Measurements from ENCODE around the gene SPATA1. TPM values are rescaled to one million over a fixed set of nuclear protein-coding genes. Genes with fewer than 3 reads are reported as not detected.
A peak's percentile ranks its signal among the peaks of the same experiment; 100 is the strongest.

SPATA1 gene
- total and polyA plus RNA-seq, 9 of the 15 experiments (the other 6 are each of a cell fraction or from before 2014, with no cell fraction given), result 0.79 to 2.9 (median 1.5) TPM

- 0 out of 2 replicates have a peak, but pooled peaks have one; percentile 8 for TF ChIP-seq PHB (CRISPR knock-in tag; IDR thresholded peaks at IDR 0.05)
- no peak for TF ChIP-seq XRCC5 (IDR thresholded peaks at IDR 0.05; ENCODE audit: low read depth, low read length)
- TF ChIP-seq ZNF324 (CRISPR knock-in tag; IDR thresholded peaks at IDR 0.05), result no peak
- TF ChIP-seq COPS2 (conservative IDR thresholded peaks at IDR 0.05), result no peak
- TF ChIP-seq ARID1B (IDR thresholded peaks at IDR 0.05), result peak; percentile 11; the same call in 1 of the 2 replicates
- peak; percentile 82; the same call in 1 of the 2 replicates for TF ChIP-seq ETS1 (conservative IDR thresholded peaks at IDR 0.05; ENCODE audit: control insufficient read depth, low read depth, low read length)
- TF ChIP-seq KDM5B (IDR thresholded peaks at IDR 0.05; ENCODE audit: insufficient replicate concordance, low read depth, low read length), result peak; percentile 88
- TF ChIP-seq ZNF23 (CRISPR knock-in tag; IDR thresholded peaks at IDR 0.05), result no peak
- peak; percentile 55; the same call in 1 of the 2 replicates for TF ChIP-seq ZBTB33 (CRISPR knock-in tag; IDR thresholded peaks at IDR 0.05)
- TF ChIP-seq EP400 (IDR thresholded peaks at IDR 0.05), result peak; percentile 34; the same call in 1 of the 2 replicates
- TF ChIP-seq, protein P1, sequence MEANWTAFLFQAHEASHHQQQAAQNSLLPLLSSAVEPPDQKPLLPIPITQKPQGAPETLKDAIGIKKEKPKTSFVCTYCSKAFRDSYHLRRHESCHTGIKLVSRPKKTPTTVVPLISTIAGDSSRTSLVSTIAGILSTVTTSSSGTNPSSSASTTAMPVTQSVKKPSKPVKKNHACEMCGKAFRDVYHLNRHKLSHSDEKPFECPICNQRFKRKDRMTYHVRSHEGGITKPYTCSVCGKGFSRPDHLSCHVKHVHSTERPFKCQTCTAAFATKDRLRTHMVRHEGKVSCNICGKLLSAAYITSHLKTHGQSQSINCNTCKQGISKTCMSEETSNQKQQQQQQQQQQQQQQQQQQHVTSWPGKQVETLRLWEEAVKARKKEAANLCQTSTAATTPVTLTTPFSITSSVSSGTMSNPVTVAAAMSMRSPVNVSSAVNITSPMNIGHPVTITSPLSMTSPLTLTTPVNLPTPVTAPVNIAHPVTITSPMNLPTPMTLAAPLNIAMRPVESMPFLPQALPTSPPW (CRISPR knock-in tag; IDR thresholded peaks at IDR 0.05), result peak; percentile 90
- peak; percentile 70 for TF ChIP-seq POLR2H (tag; IDR thresholded peaks at IDR 0.05; ENCODE audit: low read depth)
- TF ChIP-seq ZBTB1 (CRISPR knock-in tag; IDR thresholded peaks at IDR 0.05; ENCODE audit: borderline replicate concordance, low read depth), result peak; percentile 50; the same call in 1 of the 2 replicates
- peak; percentile 86 to 93; a peak in 3 of 4 replicates for TF ChIP-seq UBTF (IDR thresholded peaks at IDR 0.05; ENCODE audit: borderline replicate concordance in 1 of 2, low read depth in 2 of 2, low read length in 2 of 2)
- TF ChIP-seq, protein P2, sequence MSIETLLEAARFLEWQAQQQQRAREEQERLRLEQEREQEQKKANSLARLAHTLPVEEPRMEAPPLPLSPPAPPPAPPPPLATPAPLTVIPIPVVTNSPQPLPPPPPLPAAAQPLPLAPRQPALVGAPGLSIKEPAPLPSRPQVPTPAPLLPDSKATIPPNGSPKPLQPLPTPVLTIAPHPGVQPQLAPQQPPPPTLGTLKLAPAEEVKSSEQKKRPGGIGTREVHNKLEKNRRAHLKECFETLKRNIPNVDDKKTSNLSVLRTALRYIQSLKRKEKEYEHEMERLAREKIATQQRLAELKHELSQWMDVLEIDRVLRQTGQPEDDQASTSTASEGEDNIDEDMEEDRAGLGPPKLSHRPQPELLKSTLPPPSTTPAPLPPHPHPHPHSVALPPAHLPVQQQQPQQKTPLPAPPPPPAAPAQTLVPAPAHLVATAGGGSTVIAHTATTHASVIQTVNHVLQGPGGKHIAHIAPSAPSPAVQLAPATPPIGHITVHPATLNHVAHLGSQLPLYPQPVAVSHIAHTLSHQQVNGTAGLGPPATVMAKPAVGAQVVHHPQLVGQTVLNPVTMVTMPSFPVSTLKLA (conservative IDR thresholded peaks at IDR 0.05), result peak in 1 of 2 experiments; percentile 46; a peak in 2 of 4 replicates
- TF ChIP-seq CXXC5 (CRISPR knock-in tag; IDR thresholded peaks at IDR 0.05), result peak; percentile 76
- no peak; the same call in 1 of the 2 replicates for TF ChIP-seq PHF21A (IDR thresholded peaks at IDR 0.05; ENCODE audit: borderline replicate concordance, low read depth)
Measured at GRCh38 chr1:84573967-84574842, 68.0 kb downstream of the SPATA1 start, which contains the start of gene CTBS (continued).
